PC-3 (cell line): ENCODE results near the gene REX1BD. TPM values are rescaled to one million over a fixed set of nuclear protein-coding genes. Genes with fewer than 3 reads are reported as not detected.

ENCODE experiments used
- ATAC-seq: fragments of 200-7000 bp; cut with Tn5 transposase; 2 replicates; pipeline ENCODE4 v1.9.1; 2020; ENCODE audit warnings: mild to moderate bottlenecking, moderate library complexity
- BruUV-seq: library from RNA; stranded (reverse); fragments of 400-500 nt; replicated peaks from 2 replicates; lab custom pipeline; 2021; lab: Mats Ljungman, UMichigan
- CTCF ChIA-PET: fragments of 300-600 bp; sonication (Branson Sonifier 250); formaldehyde crosslinking; loops from one replicate; lab custom pipeline; 2022; ENCODE audit warnings: antibody characterized with exemption; lab: Charles Lee
- POLR2A ChIA-PET: fragments of 300-600 bp; sonication (Branson Sonifier 250); formaldehyde crosslinking; loops from one replicate; lab custom pipeline; 2022; ENCODE audit warnings: antibody characterized with exemption; ENCODE audit not compliant: unreplicated experiment; lab: Charles Lee
- DNase-seq: peaks from one replicate; pipeline ENCODE4 v3.0.0-alpha.2; 2015
- H2AFZ ChIP-seq: fragments of 300-600 bp; sonication (generic); 2 replicates; pipeline ENCODE4 v1.6.0; 2016; ENCODE audit warnings: antibody characterized with exemption, low read length
- H3F3A ChIP-seq: fragments of 300-600 bp; sonication (generic); one replicate; pipeline ENCODE4 v1.6.0; 2017; ENCODE audit warnings: antibody characterized with exemption, low read length, control low read depth, mild to moderate bottlenecking; ENCODE audit not compliant: unreplicated experiment
- H3K27ac ChIP-seq: fragments of 300-600 bp; sonication (generic); 2 replicates; pipeline ENCODE4 v1.5.1; 2016; ENCODE audit warnings: mild to moderate bottlenecking, low read length
- H3K27me3 ChIP-seq: fragments of 300-600 bp; sonication (generic); 2 replicates; pipeline ENCODE4 v1.6.1; 2016; ENCODE audit warnings: low read length, mixed read lengths
- H3K36me3 ChIP-seq: fragments of 300-600 bp; sonication (generic); 2 replicates; pipeline ENCODE4 v1.6.1; 2016; ENCODE audit warnings: low read depth, mixed run types, low read length, mixed read lengths
- H3K4me1 ChIP-seq: fragments of 300-600 bp; sonication (generic); 2 replicates; pipeline ENCODE4 v1.5.1; 2016; ENCODE audit warnings: low read length; ENCODE audit not compliant: insufficient read depth
- H3K4me2 ChIP-seq: fragments of 300-600 bp; sonication (generic); 2 replicates; pipeline ENCODE4 v1.6.0; 2016; ENCODE audit warnings: low read length
- H3K4me3 ChIP-seq: fragments of 300-600 bp; sonication (generic); 2 replicates; pipeline ENCODE4 v1.5.1; 2016; ENCODE audit warnings: mild to moderate bottlenecking, low read length, mixed read lengths
- H3K79me2 ChIP-seq: fragments of 300-600 bp; sonication (generic); 2 replicates; pipeline ENCODE4 v1.6.1; 2017; ENCODE audit warnings: low read length, mixed read lengths
- H3K9ac ChIP-seq: fragments of 300-600 bp; sonication (generic); 2 replicates; pipeline ENCODE4 v1.6.0; 2016; ENCODE audit warnings: mild to moderate bottlenecking, low read length
- H3K9me2 ChIP-seq: fragments of 300-600 bp; sonication (generic); replicated peaks from 2 replicates; pipeline ENCODE4 v1.6.1; 2016; ENCODE audit warnings: mixed run types, low read length, mixed read lengths
- H3K9me3 ChIP-seq: fragments of 300-600 bp; sonication (generic); 2 replicates; pipeline ENCODE4 v1.6.1; 2016; ENCODE audit warnings: low read length, mixed read lengths
- H4K20me1 ChIP-seq: fragments of 300-600 bp; sonication (generic); 2 replicates; pipeline ENCODE4 v1.6.1; 2016; ENCODE audit warnings: low read length, mixed read lengths
- EZH2 ChIP-seq: fragments of 300-600 bp; sonication (generic); IDR thresholded peaks from one replicate; pipeline ENCODE4 v1.6.1; 2017; ENCODE audit warnings: antibody characterized with exemption, mild to moderate bottlenecking, low read length; ENCODE audit not compliant: unreplicated experiment
- EZH2phosphoT487 ChIP-seq: fragments of 300-600 bp; sonication (generic); IDR thresholded peaks from 2 replicates; pipeline ENCODE4 v1.6.1; 2018; ENCODE audit warnings: mild to moderate bottlenecking, antibody characterized with exemption, low read length, borderline replicate concordance
- intact Hi-C: fragments of 100-400 bp; cut with micrococcal nuclease; formaldehyde crosslinking; loops from 2 replicates; pipeline ENCODE4 v1.9.0; 2023
- total RNA-seq: library from RNA; depleted of rRNA; stranded (reverse); fragments of >200 nt; gene quantifications from 2 replicates; pipeline ENCODE4 v1.2.3, GENCODE V29; 2014
- TF ChIP-seq, protein P1 (sequence below): fragments of 300-600 bp; sonication (generic); conservative IDR thresholded peaks from 2 replicates; pipeline ENCODE4 v1.5.1; 2017; ENCODE audit warnings: antibody characterized with exemption, low read depth, mild to moderate bottlenecking, low read length

The REX1BD gene
- total RNA-seq, 1 experiment from 2014 or later = 121 TPM

DNA sequence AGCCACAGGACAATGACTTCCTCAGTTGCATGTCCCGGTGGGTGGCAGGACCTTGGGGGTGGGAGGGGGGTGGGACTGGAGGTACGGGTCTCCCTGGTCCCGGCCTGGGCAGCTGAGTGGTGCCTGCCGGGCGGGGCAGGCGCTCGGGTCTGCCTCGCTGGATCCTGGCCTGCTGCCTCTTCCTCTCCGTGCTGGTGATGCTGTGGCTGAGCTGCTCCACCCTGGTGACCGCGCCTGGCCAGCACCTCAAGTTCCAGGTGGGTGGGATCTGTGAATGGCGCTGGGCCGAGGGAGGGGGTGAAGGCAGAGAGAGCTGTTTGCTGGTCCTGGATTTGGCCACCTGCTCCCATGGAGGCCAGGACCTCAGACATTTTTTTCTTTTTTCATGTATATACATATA is 29.6 kb downstream of the REX1BD start:
- H3K4me3 ChIP-seq = no peak overlapping the region
- intact Hi-C loops = no loop called here
- TF ChIP-seq EZH2 (no peak), EZH2phosphoT487 (no peak)
- TF ChIP-seq, protein P1, sequence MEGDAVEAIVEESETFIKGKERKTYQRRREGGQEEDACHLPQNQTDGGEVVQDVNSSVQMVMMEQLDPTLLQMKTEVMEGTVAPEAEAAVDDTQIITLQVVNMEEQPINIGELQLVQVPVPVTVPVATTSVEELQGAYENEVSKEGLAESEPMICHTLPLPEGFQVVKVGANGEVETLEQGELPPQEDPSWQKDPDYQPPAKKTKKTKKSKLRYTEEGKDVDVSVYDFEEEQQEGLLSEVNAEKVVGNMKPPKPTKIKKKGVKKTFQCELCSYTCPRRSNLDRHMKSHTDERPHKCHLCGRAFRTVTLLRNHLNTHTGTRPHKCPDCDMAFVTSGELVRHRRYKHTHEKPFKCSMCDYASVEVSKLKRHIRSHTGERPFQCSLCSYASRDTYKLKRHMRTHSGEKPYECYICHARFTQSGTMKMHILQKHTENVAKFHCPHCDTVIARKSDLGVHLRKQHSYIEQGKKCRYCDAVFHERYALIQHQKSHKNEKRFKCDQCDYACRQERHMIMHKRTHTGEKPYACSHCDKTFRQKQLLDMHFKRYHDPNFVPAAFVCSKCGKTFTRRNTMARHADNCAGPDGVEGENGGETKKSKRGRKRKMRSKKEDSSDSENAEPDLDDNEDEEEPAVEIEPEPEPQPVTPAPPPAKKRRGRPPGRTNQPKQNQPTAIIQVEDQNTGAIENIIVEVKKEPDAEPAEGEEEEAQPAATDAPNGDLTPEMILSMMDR = no peak
- peaks cover 15% of the 10 kb centered on the region for H3K27me3 ChIP-seq
- no peaks in the 10 kb centered on the region for H3K4me1 ChIP-seq
- no peak overlapping the region for H3K27ac ChIP-seq
- DNase-seq = no peak
- no peak overlapping the region for H2AFZ ChIP-seq
- H4K20me1 ChIP-seq = no peaks in the 10 kb centered on the region
- no peaks in the 10 kb centered on the region for H3K9me2 ChIP-seq
- ChIA-PET CTCF (no interaction called here), POLR2A (no interaction called here)
- no peak for ATAC-seq
- no TSS peak for BruUV-seq
- H3K9ac ChIP-seq = no peak overlapping the region
- no peaks in the 10 kb centered on the region for H3K9me3 ChIP-seq
- no peaks in the 10 kb centered on the region for H3F3A ChIP-seq
- H3K4me2 ChIP-seq = no peak overlapping the region
- H3K79me2 ChIP-seq = no peaks in the 10 kb centered on the region
- H3K36me3 ChIP-seq = no peaks in the 10 kb centered on the region

GRCh38 chr19:18620311-18620710 is 31.7 kb downstream of the REX1BD start:
- no peaks in the 10 kb centered on the region for H3F3A ChIP-seq
- DNase-seq (no peak), ATAC-seq (no peak)
- H2AFZ ChIP-seq = no peak overlapping the region
- H3K27ac ChIP-seq = no peak overlapping the region
- H3K27me3 ChIP-seq = no peaks in the 10 kb centered on the region
- no peaks in the 10 kb centered on the region for H3K36me3 ChIP-seq
- H3K4me3 ChIP-seq = no peak overlapping the region
- TF ChIP-seq, protein P1 = no peak
- TF ChIP-seq EZH2 (no peak), EZH2phosphoT487 (no peak)
- H3K4me2 ChIP-seq = no peak overlapping the region
- POLR2A ChIA-PET = no interaction called here
- no peaks in the 10 kb centered on the region for H3K79me2 ChIP-seq
- CTCF ChIA-PET = interaction anchor here (1.2 kb wide), 1 partner anchor 26 kb away, joined by 13 read pairs; no protein-coding TSS in a partner anchor
- H3K9ac ChIP-seq = no peak overlapping the region
- intact Hi-C loops = no loop called here
- no peaks in the 10 kb centered on the region for H3K9me3 ChIP-seq
- no peaks in the 10 kb centered on the region for H3K9me2 ChIP-seq
- H3K4me1 ChIP-seq = no peaks in the 10 kb centered on the region
- H4K20me1 ChIP-seq = no peaks in the 10 kb centered on the region
- no TSS peak for BruUV-seq

- CTCF ChIA-PET = no interaction called here
- ATAC-seq (no peak), DNase-seq (no peak)
- no peaks in the 10 kb centered on the region for H3F3A ChIP-seq
- H3K4me1 ChIP-seq = no peaks in the 10 kb centered on the region
- no peak for TF ChIP-seq EZH2phosphoT487
- TF ChIP-seq, protein P1 = no peak
- no peak for TF ChIP-seq EZH2
- no peaks in the 10 kb centered on the region for H3K9me2 ChIP-seq
- H3K4me2 ChIP-seq = no peak overlapping the region
- H3K9ac ChIP-seq = no peak overlapping the region
- H3K27ac ChIP-seq = no peak overlapping the region
- no peaks in the 10 kb centered on the region for H3K9me3 ChIP-seq
- BruUV-seq = no TSS peak
- H3K36me3 ChIP-seq = no peaks in the 10 kb centered on the region
- intact Hi-C loops = no loop called here
- H2AFZ ChIP-seq = no peak overlapping the region
- H4K20me1 ChIP-seq = no peaks in the 10 kb centered on the region
- H3K79me2 ChIP-seq = no peaks in the 10 kb centered on the region
- POLR2A ChIA-PET = no interaction called here
- H3K4me3 ChIP-seq = no peak overlapping the region
- no peaks in the 10 kb centered on the region for H3K27me3 ChIP-seq
Measured at GRCh38 chr19:18620902-18621301, 32.3 kb downstream of the REX1BD start.
